ENCODE data around the gene FCMR.

Gene FCMR

GRCh38 chr1:206921772-206922265, at the start of gene FCMR:
FCMR (minus strand) TSS chr1:206921941; CDS start chr1:206921854, 87 bp downstream.
- DNase-seq: no peak

- DNase-seq: no peak
Observed at GRCh38 chr1:206971029-206971655, 49.4 kb upstream of the FCMR start.

GRCh38 chr1:206970446-206970845, 48.7 kb upstream of the FCMR start, which contains the start of gene FCAMR:
FCAMR (minus strand) TSS chr1:206970460; CDS start chr1:206970125, 335 bp downstream.
- DNase-seq: no peak

- DNase-seq: no peak
Observed at GRCh38 chr1:206969090-206969489, 47.3 kb upstream of the FCMR start.

GRCh38 chr1:206967096-206967849, 45.5 kb upstream of the FCMR start:
- DNase-seq: no peak

GRCh38 chr1:206965781-206966180, 44.0 kb upstream of the FCMR start:
- DNase-seq: no peak

GRCh38 chr1:206963740-206964139, 42.0 kb upstream of the FCMR start:
- DNase-seq: no peak

- no peak for DNase-seq
Observed at GRCh38 chr1:206963119-206963712, 41.5 kb upstream of the FCMR start.

- no peak for DNase-seq
Observed at GRCh38 chr1:206962272-206962671, 40.5 kb upstream of the FCMR start.

- no peak for DNase-seq
Observed at GRCh38 chr1:206961668-206962067, 39.9 kb upstream of the FCMR start.

- DNase-seq: no peak
Observed at GRCh38 chr1:206960676-206961386, 39.1 kb upstream of the FCMR start.

GRCh38 chr1:206958144-206958543, 36.4 kb upstream of the FCMR start:
- DNase-seq: no peak

GRCh38 chr1:206957639-206958038, 35.9 kb upstream of the FCMR start:
- DNase-seq: no peak

GRCh38 chr1:206955476-206956451, 34.0 kb upstream of the FCMR start:
- no peak for DNase-seq

- DNase-seq: no peak
Observed at GRCh38 chr1:206954459-206955342, 33.0 kb upstream of the FCMR start.

- DNase-seq: no peak
Observed at GRCh38 chr1:206953626-206954025, 31.9 kb upstream of the FCMR start.

GRCh38 chr1:206953126-206953525, 31.4 kb upstream of the FCMR start:
- no peak for DNase-seq

- DNase-seq: no peak
Observed at GRCh38 chr1:206952171-206952570, 30.4 kb upstream of the FCMR start.

- no peak for DNase-seq
Observed at GRCh38 chr1:206951318-206952100, 29.8 kb upstream of the FCMR start.

- DNase-seq: no peak
Observed at GRCh38 chr1:206949641-206950040, 27.9 kb upstream of the FCMR start.
